DOHH2 (cell line): ENCODE data around the gene ARHGAP4.

Source experiments
- EZH2phosphoT487 ChIP-seq: fragments of 200-600 bp; sonication (generic); IDR thresholded peaks from 2 replicates; pipeline ENCODE4 v1.6.1; 2017; ENCODE audit warnings: borderline replicate concordance, mild to moderate bottlenecking, antibody characterized with exemption, low read length, moderate library complexity, mixed read lengths
- TF ChIP-seq, protein P1 (sequence below): fragments of 200-600 bp; sonication (generic); IDR thresholded peaks from one replicate; pipeline ENCODE4 v1.5.1; 2014; ENCODE audit warnings: antibody characterized with exemption, mild to moderate bottlenecking, low read depth, low read length; ENCODE audit not compliant: poor library complexity, severe bottlenecking

DNA sequence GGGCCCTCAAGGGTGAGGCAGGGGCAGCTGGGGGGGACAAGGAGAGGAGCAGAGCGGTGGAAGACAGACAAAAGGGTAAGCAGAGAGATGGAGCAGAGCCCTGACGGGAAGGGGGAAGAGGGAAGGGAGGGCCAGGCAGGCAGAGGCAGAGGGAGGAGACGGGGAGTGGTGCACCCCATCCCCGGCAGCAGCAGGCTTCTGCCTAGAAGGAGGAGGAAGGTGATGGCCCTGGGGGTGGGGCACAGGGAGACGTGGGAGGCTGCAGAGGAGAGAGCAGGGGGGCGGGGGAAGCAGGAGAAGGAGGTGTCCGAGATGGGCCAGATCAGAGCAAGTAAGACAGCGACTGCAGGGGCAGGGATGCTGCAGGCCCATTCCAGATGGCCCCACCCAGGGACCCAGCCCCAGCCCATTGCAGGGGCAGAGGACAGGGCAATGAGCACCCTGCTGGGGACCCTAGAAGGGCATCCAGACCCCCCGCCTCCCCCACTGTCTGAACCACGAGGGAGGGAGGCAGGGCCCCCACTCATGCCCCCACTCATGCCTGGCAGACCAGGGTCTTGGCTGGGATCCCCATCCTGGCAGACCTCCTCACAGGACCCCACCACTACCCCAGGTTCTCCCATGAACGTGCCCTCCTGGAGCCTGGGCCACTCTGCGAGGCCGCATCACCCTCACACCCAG is 42.8 kb downstream of the ARHGAP4 start:
- TF ChIP-seq, protein P1, sequence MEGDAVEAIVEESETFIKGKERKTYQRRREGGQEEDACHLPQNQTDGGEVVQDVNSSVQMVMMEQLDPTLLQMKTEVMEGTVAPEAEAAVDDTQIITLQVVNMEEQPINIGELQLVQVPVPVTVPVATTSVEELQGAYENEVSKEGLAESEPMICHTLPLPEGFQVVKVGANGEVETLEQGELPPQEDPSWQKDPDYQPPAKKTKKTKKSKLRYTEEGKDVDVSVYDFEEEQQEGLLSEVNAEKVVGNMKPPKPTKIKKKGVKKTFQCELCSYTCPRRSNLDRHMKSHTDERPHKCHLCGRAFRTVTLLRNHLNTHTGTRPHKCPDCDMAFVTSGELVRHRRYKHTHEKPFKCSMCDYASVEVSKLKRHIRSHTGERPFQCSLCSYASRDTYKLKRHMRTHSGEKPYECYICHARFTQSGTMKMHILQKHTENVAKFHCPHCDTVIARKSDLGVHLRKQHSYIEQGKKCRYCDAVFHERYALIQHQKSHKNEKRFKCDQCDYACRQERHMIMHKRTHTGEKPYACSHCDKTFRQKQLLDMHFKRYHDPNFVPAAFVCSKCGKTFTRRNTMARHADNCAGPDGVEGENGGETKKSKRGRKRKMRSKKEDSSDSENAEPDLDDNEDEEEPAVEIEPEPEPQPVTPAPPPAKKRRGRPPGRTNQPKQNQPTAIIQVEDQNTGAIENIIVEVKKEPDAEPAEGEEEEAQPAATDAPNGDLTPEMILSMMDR = no peak
- no peak for TF ChIP-seq EZH2phosphoT487
